ENCODE results near the gene SOHLH2.

- TF ChIP-seq EZH2 (IDR thresholded peaks at IDR 0.05; ENCODE audit: borderline replicate concordance, insufficient read depth, low read length, poor library complexity, severe bottlenecking): no peak
- TF ChIP-seq, protein P1, sequence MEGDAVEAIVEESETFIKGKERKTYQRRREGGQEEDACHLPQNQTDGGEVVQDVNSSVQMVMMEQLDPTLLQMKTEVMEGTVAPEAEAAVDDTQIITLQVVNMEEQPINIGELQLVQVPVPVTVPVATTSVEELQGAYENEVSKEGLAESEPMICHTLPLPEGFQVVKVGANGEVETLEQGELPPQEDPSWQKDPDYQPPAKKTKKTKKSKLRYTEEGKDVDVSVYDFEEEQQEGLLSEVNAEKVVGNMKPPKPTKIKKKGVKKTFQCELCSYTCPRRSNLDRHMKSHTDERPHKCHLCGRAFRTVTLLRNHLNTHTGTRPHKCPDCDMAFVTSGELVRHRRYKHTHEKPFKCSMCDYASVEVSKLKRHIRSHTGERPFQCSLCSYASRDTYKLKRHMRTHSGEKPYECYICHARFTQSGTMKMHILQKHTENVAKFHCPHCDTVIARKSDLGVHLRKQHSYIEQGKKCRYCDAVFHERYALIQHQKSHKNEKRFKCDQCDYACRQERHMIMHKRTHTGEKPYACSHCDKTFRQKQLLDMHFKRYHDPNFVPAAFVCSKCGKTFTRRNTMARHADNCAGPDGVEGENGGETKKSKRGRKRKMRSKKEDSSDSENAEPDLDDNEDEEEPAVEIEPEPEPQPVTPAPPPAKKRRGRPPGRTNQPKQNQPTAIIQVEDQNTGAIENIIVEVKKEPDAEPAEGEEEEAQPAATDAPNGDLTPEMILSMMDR (IDR thresholded peaks at IDR 0.05; ENCODE audit: poor library complexity, severe bottlenecking): no peak
- TF ChIP-seq, protein P2, sequence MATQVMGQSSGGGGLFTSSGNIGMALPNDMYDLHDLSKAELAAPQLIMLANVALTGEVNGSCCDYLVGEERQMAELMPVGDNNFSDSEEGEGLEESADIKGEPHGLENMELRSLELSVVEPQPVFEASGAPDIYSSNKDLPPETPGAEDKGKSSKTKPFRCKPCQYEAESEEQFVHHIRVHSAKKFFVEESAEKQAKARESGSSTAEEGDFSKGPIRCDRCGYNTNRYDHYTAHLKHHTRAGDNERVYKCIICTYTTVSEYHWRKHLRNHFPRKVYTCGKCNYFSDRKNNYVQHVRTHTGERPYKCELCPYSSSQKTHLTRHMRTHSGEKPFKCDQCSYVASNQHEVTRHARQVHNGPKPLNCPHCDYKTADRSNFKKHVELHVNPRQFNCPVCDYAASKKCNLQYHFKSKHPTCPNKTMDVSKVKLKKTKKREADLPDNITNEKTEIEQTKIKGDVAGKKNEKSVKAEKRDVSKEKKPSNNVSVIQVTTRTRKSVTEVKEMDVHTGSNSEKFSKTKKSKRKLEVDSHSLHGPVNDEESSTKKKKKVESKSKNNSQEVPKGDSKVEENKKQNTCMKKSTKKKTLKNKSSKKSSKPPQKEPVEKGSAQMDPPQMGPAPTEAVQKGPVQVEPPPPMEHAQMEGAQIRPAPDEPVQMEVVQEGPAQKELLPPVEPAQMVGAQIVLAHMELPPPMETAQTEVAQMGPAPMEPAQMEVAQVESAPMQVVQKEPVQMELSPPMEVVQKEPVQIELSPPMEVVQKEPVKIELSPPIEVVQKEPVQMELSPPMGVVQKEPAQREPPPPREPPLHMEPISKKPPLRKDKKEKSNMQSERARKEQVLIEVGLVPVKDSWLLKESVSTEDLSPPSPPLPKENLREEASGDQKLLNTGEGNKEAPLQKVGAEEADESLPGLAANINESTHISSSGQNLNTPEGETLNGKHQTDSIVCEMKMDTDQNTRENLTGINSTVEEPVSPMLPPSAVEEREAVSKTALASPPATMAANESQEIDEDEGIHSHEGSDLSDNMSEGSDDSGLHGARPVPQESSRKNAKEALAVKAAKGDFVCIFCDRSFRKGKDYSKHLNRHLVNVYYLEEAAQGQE (IDR thresholded peaks at IDR 0.05; ENCODE audit: borderline replicate concordance): no peak
- no peak for TF ChIP-seq TAF1 (IDR thresholded peaks at IDR 0.05; ENCODE audit: low read depth)
- TF ChIP-seq EP300 (conservative IDR thresholded peaks at IDR 0.05; ENCODE audit: poor library complexity, severe bottlenecking): no peak
- TF ChIP-seq POLR2AphosphoS5 (IDR thresholded peaks at IDR 0.05): no peak
- no peak for TF ChIP-seq RAD21 (conservative IDR thresholded peaks at IDR 0.05)
- TF ChIP-seq MXI1 (conservative IDR thresholded peaks at IDR 0.05; ENCODE audit: poor library complexity, severe bottlenecking): no peak
These were observed 5.5 kb upstream of the SOHLH2 start for GRCh38 chr13:36219883-36220282.
